Osteoblast (primary cell): ENCODE data around the gene TBRG4. TPM values are rescaled to one million over a fixed set of nuclear protein-coding genes. Genes with fewer than 3 reads are reported as not detected.

Experiments used
- DNase-seq: peaks from one replicate; pipeline ENCODE4 v3.0.0; 2011; ENCODE audit warnings: low spot score, mixed read lengths; ENCODE audit not compliant: insufficient read length; ENCODE audit errors: missing footprints
- H2AFZ ChIP-seq: 2 replicates; pipeline ENCODE4 v1.6.0; 2011; ENCODE audit warnings: mild to moderate bottlenecking, low read length
- H3K27ac ChIP-seq: 2 replicates; pipeline ENCODE4 v1.5.1; 2011; ENCODE audit warnings: mild to moderate bottlenecking, low read depth, low read length, moderate library complexity
- H3K27me3 ChIP-seq: 2 replicates; pipeline ENCODE4 v1.6.0; 2012; ENCODE audit warnings: mild to moderate bottlenecking, control low read depth, inconsistent platforms, low read length, moderate library complexity; ENCODE audit not compliant: insufficient read depth
- H3K36me3 ChIP-seq: 2 replicates; pipeline ENCODE4 v1.5.1; 2011; ENCODE audit warnings: mild to moderate bottlenecking, low read length, control low read depth, moderate library complexity; ENCODE audit not compliant: insufficient read depth
- H3K4me1 ChIP-seq: 2 replicates; pipeline ENCODE4 v1.5.1; 2011; ENCODE audit warnings: mild to moderate bottlenecking, low read length, control low read depth, moderate library complexity; ENCODE audit not compliant: insufficient read depth
- H3K4me2 ChIP-seq: 2 replicates; pipeline ENCODE4 v1.6.0; 2011; ENCODE audit warnings: mild to moderate bottlenecking, low read length; ENCODE audit not compliant: insufficient read depth
- H3K4me3 ChIP-seq: fragments of 200-600 bp; sonication (generic); 3 replicates; pipeline ENCODE4 v1.5.1; 2012; ENCODE audit warnings: mild to moderate bottlenecking, low read length, inconsistent platforms; ENCODE audit not compliant: insufficient read depth
- H3K79me2 ChIP-seq: 2 replicates; pipeline ENCODE4 v1.6.0; 2012; ENCODE audit warnings: mild to moderate bottlenecking, low read length, control low read depth, inconsistent platforms; ENCODE audit not compliant: insufficient read depth
- H3K9me3 ChIP-seq: 2 replicates; pipeline ENCODE4 v1.5.1; 2011; ENCODE audit warnings: low read depth, low read length, control low read depth
- H4K20me1 ChIP-seq: 2 replicates; pipeline ENCODE4 v1.6.0; 2012; ENCODE audit warnings: mild to moderate bottlenecking, low read length, control low read depth; ENCODE audit not compliant: insufficient read depth
- total RNA-seq: library from RNA; depleted of rRNA; stranded (reverse); fragments of >200 nt; gene quantifications from 2 replicates; pipeline ENCODE4 v1.2.3, GENCODE V29; 2012
- TF ChIP-seq, protein P1 (sequence below): IDR thresholded peaks from 2 replicates; pipeline ENCODE4 v1.5.1; 2011; ENCODE audit warnings: mild to moderate bottlenecking, low read depth, low read length, moderate library complexity; ENCODE audit errors: extremely low read depth

The TBRG4 gene
- total RNA-seq, 1 donor, result 43.1 TPM

DNA sequence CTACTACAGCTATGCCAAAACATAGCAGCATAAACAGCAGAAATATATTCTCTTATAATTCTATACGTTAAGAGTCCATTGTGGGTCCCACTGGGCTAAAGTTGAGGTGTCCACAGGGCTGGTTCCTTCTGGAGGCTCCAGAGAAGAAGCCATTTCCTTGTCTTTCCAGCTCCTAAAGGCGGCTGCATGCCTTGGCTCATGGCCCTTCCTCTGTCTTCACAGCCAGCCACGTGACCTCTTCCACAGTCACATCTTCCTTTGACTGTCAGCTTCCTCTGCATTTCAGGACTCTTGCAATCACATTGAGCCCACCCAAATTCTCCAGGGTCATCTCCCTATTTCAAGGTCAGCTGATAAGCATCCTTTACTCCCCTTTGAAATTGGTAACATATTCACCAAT lies 40.0 kb downstream of the TBRG4 start:
- H4K20me1 ChIP-seq, result peaks cover 34% of the 10 kb centered on the region
- no peak overlapping the region for H3K4me3 ChIP-seq
- H3K79me2 ChIP-seq, result peaks cover 7% of the 10 kb centered on the region
- TF ChIP-seq, protein P1, sequence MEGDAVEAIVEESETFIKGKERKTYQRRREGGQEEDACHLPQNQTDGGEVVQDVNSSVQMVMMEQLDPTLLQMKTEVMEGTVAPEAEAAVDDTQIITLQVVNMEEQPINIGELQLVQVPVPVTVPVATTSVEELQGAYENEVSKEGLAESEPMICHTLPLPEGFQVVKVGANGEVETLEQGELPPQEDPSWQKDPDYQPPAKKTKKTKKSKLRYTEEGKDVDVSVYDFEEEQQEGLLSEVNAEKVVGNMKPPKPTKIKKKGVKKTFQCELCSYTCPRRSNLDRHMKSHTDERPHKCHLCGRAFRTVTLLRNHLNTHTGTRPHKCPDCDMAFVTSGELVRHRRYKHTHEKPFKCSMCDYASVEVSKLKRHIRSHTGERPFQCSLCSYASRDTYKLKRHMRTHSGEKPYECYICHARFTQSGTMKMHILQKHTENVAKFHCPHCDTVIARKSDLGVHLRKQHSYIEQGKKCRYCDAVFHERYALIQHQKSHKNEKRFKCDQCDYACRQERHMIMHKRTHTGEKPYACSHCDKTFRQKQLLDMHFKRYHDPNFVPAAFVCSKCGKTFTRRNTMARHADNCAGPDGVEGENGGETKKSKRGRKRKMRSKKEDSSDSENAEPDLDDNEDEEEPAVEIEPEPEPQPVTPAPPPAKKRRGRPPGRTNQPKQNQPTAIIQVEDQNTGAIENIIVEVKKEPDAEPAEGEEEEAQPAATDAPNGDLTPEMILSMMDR, result no peak
- H3K4me2 ChIP-seq, result no peak overlapping the region
- no peak overlapping the region for H2AFZ ChIP-seq
- no peak overlapping the region for H3K27ac ChIP-seq
- DNase-seq, result no peak
- no peaks in the 10 kb centered on the region for H3K4me1 ChIP-seq
- no peaks in the 10 kb centered on the region for H3K9me3 ChIP-seq
- H3K36me3 ChIP-seq, result peaks cover 41% of the 10 kb centered on the region
- no peaks in the 10 kb centered on the region for H3K27me3 ChIP-seq

DNA sequence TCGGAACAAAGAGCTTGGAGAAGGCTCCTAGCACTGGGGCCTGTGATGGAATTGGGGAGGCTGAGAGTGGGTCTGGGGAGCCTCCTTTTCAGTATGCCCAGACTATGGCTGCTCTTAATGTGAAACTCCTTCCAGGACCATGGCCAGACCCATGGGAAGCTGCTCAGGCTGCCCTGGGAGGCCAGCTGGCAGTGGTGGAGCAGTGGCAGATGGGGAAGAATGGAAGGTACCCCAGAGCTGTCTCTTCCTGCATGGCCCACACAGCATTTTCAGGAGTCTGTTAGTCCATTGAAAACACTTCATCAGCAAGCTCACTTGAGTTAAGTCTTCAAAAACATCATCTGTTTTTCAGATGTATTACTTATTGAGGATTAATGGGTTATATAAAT lies 41.2 kb downstream of the TBRG4 start:
- DNase-seq, result no peak
- Histone ChIP-seq H3K4me3 (no peak overlapping the region), H4K20me1 (peaks cover 37% of the 10 kb centered on the region), H3K4me2 (no peak overlapping the region), H3K36me3 (peaks cover 36% of the 10 kb centered on the region), H3K27ac (no peak overlapping the region), H3K27me3 (no peaks in the 10 kb centered on the region), H3K9me3 (no peaks in the 10 kb centered on the region), H3K79me2 (peaks cover 16% of the 10 kb centered on the region), H3K4me1 (no peaks in the 10 kb centered on the region), H2AFZ (no peak overlapping the region)
- TF ChIP-seq, protein P1, result no peak

GRCh38 chr7:45069444-45070253 lies 41.8 kb downstream of the TBRG4 start:
- TF ChIP-seq, protein P1, result no peak
- peaks cover 36% of the 10 kb centered on the region for H4K20me1 ChIP-seq
- peaks cover 18% of the 10 kb centered on the region for H3K79me2 ChIP-seq
- H3K4me2 ChIP-seq, result no peak overlapping the region
- no peak overlapping the region for H3K4me3 ChIP-seq
- no peaks in the 10 kb centered on the region for H3K9me3 ChIP-seq
- H3K36me3 ChIP-seq, result peaks cover 33% of the 10 kb centered on the region
- H2AFZ ChIP-seq, result no peak overlapping the region
- H3K27me3 ChIP-seq, result no peaks in the 10 kb centered on the region
- no peak overlapping the region for H3K27ac ChIP-seq
- no peaks in the 10 kb centered on the region for H3K4me1 ChIP-seq
- DNase-seq, result peak; percentile 83

- DNase-seq, result peak; percentile 53
- Histone ChIP-seq H3K9me3 (no peaks in the 10 kb centered on the region), H3K4me3 (no peak overlapping the region), H3K36me3 (peaks cover 33% of the 10 kb centered on the region), H3K27me3 (no peaks in the 10 kb centered on the region), H2AFZ (no peak overlapping the region), H3K79me2 (peaks cover 26% of the 10 kb centered on the region), H3K27ac (no peak overlapping the region), H3K4me1 (no peaks in the 10 kb centered on the region), H3K4me2 (no peak overlapping the region), H4K20me1 (peaks cover 44% of the 10 kb centered on the region)
- TF ChIP-seq, protein P1, result no peak
Observed at GRCh38 chr7:45068236-45069023, 43.1 kb downstream of the TBRG4 start.
